LHCN-M2 (cell line): ENCODE data around the gene CASP1. TPM values are rescaled to one million over a fixed set of nuclear protein-coding genes. Genes with fewer than 3 reads are reported as not detected.

ENCODE experiments used
- DNase-seq: peaks from one replicate; pipeline ENCODE4 v3.0.0-alpha.2; 2012; ENCODE audit warnings: low read depth
- total RNA-seq: library from RNA; depleted of rRNA; stranded (reverse); fragments of >200 nt; gene quantifications from 2 replicates; pipeline ENCODE4 v1.2.3, GENCODE V29; 2014; rRNA removed

CASP1 gene
- total RNA-seq, 1 experiment from 2014 or later = 6.5 TPM

DNA sequence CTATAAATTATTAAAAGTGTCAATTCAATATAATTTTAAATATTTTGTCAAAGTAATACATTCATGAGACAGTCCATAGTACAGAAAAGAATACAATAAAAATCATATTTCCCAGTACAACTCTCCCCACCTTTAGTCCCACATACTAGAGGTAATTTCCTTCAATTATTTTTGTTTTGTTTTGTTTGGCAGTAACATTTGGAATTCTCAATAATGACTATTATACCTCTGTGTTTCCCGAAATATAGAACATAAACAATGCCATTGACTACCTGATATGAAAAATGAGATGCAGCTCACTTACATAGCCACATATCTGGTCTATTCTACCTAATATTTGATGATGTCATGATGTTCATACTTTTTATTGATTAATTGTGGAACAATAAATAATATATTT is 42.2 kb downstream of the CASP1 start:
- no peak for DNase-seq

DNA sequence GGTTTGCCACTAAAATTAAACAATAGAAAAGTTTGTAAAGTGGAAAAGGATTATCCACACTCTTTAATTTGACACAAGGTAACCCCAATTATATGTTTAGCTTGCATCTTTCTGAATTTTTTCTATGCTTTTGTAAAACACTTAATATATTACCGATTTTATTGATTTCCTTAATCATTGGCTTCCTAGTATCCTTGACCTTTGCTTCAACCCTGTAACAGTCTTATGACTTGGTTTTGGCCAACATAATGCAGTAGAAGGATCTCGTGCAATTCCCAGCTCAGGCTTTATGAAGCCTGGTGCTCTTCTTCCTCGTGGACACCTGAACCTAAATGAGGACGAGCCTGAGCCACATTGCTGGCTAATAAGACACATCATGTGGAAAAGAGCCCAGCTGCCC is 43.0 kb downstream of the CASP1 start:
- DNase-seq = no peak

DNA sequence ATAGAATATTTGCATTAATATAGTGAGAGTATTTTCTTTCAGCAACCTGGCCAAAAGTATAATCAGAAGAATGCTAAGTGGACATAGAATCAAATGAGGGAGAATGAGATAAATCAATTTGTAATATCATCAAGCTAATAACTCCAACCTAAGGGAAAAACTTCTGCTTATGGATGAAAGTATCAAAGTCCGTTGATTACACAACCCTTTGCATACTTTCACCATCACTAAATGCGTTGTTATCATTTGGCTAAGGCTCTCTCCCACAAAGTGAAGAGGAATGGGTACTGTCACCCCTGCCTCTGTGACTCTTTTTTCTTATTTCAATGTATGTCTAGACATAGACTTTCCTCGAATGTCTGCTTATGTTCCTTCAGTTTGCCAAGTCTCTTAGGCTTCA is 50.1 kb downstream of the CASP1 start:
- DNase-seq = no peak

DNA sequence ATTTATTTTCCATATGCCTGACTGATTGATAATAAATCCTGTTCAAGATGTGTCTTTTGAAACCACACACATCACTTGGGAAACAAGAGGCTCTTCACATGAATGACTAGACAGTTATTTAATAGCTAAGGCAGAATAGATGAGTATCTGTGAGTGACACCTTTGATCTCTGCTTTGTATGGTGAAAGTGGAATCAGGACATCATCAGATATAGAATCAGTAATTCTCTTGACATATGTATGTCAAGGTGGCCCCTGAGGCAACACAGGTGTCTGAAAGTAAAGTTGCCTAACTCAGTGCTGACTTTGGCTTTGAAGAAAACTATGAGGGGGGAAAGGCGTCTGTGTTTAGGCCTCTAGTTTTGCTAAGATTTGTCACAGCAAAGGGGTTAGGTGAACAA is 55.1 kb downstream of the CASP1 start:
- no peak for DNase-seq

Other genes starting within 250 kb of the CASP1 start
- gene CASP12, start 136.7 kb downstream of the CASP1 start, total RNA-seq = 0.13 TPM in 1 of 2 replicates, not detected in the other
- gene CASP4, start 66.6 kb downstream of the CASP1 start, total RNA-seq = 86.4 and 88.7 TPM in 2 replicates
- gene CASP5, start 12.0 kb downstream of the CASP1 start, total RNA-seq = not detected in 2 replicates
- gene CARD16, start 10.2 kb upstream of the CASP1 start, total RNA-seq = not detected in 2 replicates
- not detected in 2 replicates for gene CARD18, start 104.6 kb upstream of the CASP1 start, total RNA-seq